Endothelial cell of umbilical vein (primary cell): ENCODE results near the gene ZNF764. TPM values are rescaled to one million over a fixed set of nuclear protein-coding genes. Genes with fewer than 3 reads are reported as not detected.

Experiments
- BruUV-seq: library from RNA; stranded (reverse); fragments of 400-500 nt; replicated peaks from 2 replicates; lab custom pipeline; 2021; lab: Mats Ljungman, UMichigan
- CTCF ChIA-PET: fragments of 300-600, 350-600 bp; sonication (Branson Sonifier 250); formaldehyde crosslinking; loops from one replicate; lab custom pipeline; 2021; ENCODE audit warnings: antibody characterized with exemption, inconsistent platforms; lab: Charles Lee
- POLR2A ChIA-PET: fragments of 300-600, 350-600 bp; sonication (Branson Sonifier 250); formaldehyde crosslinking; loops from one replicate; lab custom pipeline; 2021; ENCODE audit warnings: antibody characterized with exemption, inconsistent platforms; lab: Charles Lee
- DNase-seq: peaks from one replicate; pipeline ENCODE4 v3.0.0-alpha.2; 2011; ENCODE audit warnings: low read depth, low spot score
- FAIRE-seq: peaks from 2 replicates; lab custom pipeline; 2011; peaks lifted over from hg19 to GRCh38; lab: Jason Lieb, UNC
- H2AFZ ChIP-seq: 2 replicates; pipeline ENCODE4 v1.6.0; 2012; ENCODE audit warnings: low read depth, low read length, control low read depth, inconsistent platforms
- H3K27ac ChIP-seq: 2 replicates; pipeline ENCODE4 v1.5.1; 2011; ENCODE audit warnings: low read depth, mild to moderate bottlenecking, control low read depth, low read length, moderate library complexity; ENCODE audit not compliant: insufficient read depth
- H3K27me3 ChIP-seq, 2 experiments: 2 replicates each; pipeline versions ENCODE4 v1.6.0 to v1.6.1; 2011; ENCODE audit warnings: low read length in 2 of 2, mixed read lengths in 1 of 2; ENCODE audit not compliant: control insufficient read depth in 2 of 2, insufficient read depth in 2 of 2
- H3K36me3 ChIP-seq, 2 experiments: 2 replicates in 1 of 2; 3 replicates in 1 of 2; pipeline ENCODE4 v1.5.1; 2011; ENCODE audit warnings: low read length in 2 of 2, mild to moderate bottlenecking in 1 of 2, moderate library complexity in 1 of 2; ENCODE audit not compliant: control insufficient read depth in 2 of 2, insufficient read depth in 2 of 2; ENCODE audit errors: extremely low read depth in 1 of 2
- H3K4me1 ChIP-seq: 3 replicates; pipeline ENCODE4 v1.5.1; 2011; ENCODE audit warnings: mild to moderate bottlenecking, low read length; ENCODE audit not compliant: control insufficient read depth, insufficient read depth; ENCODE audit errors: extremely low read depth
- H3K4me2 ChIP-seq: 2 replicates; pipeline ENCODE4 v1.6.1; 2011; ENCODE audit warnings: low read length, control low read depth, mixed read lengths; ENCODE audit not compliant: insufficient read depth
- H3K4me3 ChIP-seq, 3 experiments: fragments of 200-600 bp in 1 of 3; sonication (generic), shearing (Covaris generic) in 1 of 3; replicated peaks in 1 of 3; 2 replicates each; pipeline ENCODE4 v1.5.1; 2011 to 2016; ENCODE audit warnings: control low read depth in 3 of 3, low read length in 3 of 3, mild to moderate bottlenecking in 2 of 3, inconsistent platforms in 1 of 3, low read depth in 1 of 3, moderate library complexity in 1 of 3; ENCODE audit not compliant: insufficient read depth in 1 of 3
- H3K79me2 ChIP-seq: 2 replicates; pipeline ENCODE4 v1.6.0; 2012; ENCODE audit warnings: low read length, inconsistent platforms; ENCODE audit not compliant: control insufficient read depth, insufficient read depth
- H3K9ac ChIP-seq: replicated peaks from 2 replicates; pipeline ENCODE3; 2011; ENCODE audit warnings: low read length, control low read depth; ENCODE audit not compliant: insufficient read depth; ENCODE audit errors: extremely low read depth
- H3K9me1 ChIP-seq: replicated peaks from 3 replicates; pipeline ENCODE4 v1.6.0; 2011; ENCODE audit warnings: mild to moderate bottlenecking, low read length; ENCODE audit not compliant: control insufficient read depth, insufficient read depth; ENCODE audit errors: extremely low read depth
- H3K9me3 ChIP-seq: replicated peaks from 2 replicates; pipeline ENCODE4 v1.5.1; 2012; ENCODE audit warnings: low read length, inconsistent platforms; ENCODE audit not compliant: control insufficient read depth, insufficient read depth
- H4K20me1 ChIP-seq: replicated peaks from 2 replicates; pipeline ENCODE3; 2011; ENCODE audit warnings: mild to moderate bottlenecking, low read length; ENCODE audit not compliant: control insufficient read depth, insufficient read depth; ENCODE audit errors: extremely low read depth
- EZH2 ChIP-seq: IDR thresholded peaks from 2 replicates; pipeline ENCODE4 v1.6.1; 2012; ENCODE audit warnings: borderline replicate concordance, low read depth, mild to moderate bottlenecking, moderate library complexity, low read length, inconsistent platforms; ENCODE audit not compliant: severe bottlenecking
- FOS ChIP-seq: IDR thresholded peaks from 2 replicates; pipeline ENCODE4 v1.6.1; 2011; ENCODE audit warnings: mild to moderate bottlenecking, low read length, moderate library complexity, borderline replicate concordance; ENCODE audit not compliant: insufficient read depth
- GATA2 ChIP-seq: IDR thresholded peaks from 2 replicates; pipeline ENCODE4 v1.7.0; 2011; ENCODE audit warnings: low read depth, mild to moderate bottlenecking, moderate library complexity, mixed read lengths, low read length; ENCODE audit not compliant: insufficient read length, insufficient read depth
- JUN ChIP-seq: IDR thresholded peaks from 2 replicates; pipeline ENCODE4 v1.6.1; 2011; ENCODE audit warnings: borderline replicate concordance, low read depth; ENCODE audit not compliant: insufficient read length, insufficient read depth
- MYC ChIP-seq: IDR thresholded peaks from one replicate; pipeline ENCODE4 v1.6.1; 2011; ENCODE audit warnings: mild to moderate bottlenecking, low read depth, low read length
- POLR2A ChIP-seq: IDR thresholded peaks from 2 replicates; pipeline ENCODE4 v1.6.1; 2012; ENCODE audit warnings: low read depth, mild to moderate bottlenecking, control low read depth, low read length
- POLR2AphosphoS5 ChIP-seq: IDR thresholded peaks from 2 replicates; pipeline ENCODE4 v1.6.1; 2012; ENCODE audit warnings: low read depth, mild to moderate bottlenecking, control low read depth, low read length, moderate library complexity; ENCODE audit not compliant: insufficient read depth
- dilution Hi-C: fragments of 300-500 bp; cut with MboI; formaldehyde crosslinking; loops from one replicate; pipeline ENCODE4 v1.15.0; 2019; ENCODE audit warnings: low sequenced_read_pairs; ENCODE audit not compliant: extremely low pct_ligation_motif_present
- intact Hi-C: fragments of 100-400 bp; cut with micrococcal nuclease; formaldehyde crosslinking; loops from one replicate; pipeline ENCODE4 v1.10.0; 2022
- polyA plus RNA-seq, 4 experiments: library from polyadenylated mRNA; depleted of rRNA in 3 of 4; stranded (reverse) in 3 of 4; unstranded in 1 of 4; fragments of >200 nt; gene quantifications; 2 replicates each; pipeline versions ENCODE4 v1.2.1 to v1.2.3, GENCODE V29; 2011 to 2012; ENCODE audit warnings: missing spikeins in 1 of 4
- total RNA-seq: library from RNA; stranded (reverse); gene quantifications from 2 replicates; pipeline ENCODE4 v1.2.3, GENCODE V29; 2021
- TF ChIP-seq, protein P1 (sequence below), 2 donors: IDR thresholded peaks; 1 replicate in 1 of 2; 2 replicates in 1 of 2; pipeline ENCODE4 v1.5.1; 2011; ENCODE audit warnings: low read length in 2 of 2, mild to moderate bottlenecking in 2 of 2, moderate library complexity in 2 of 2, control low read depth in 1 of 2, inconsistent platforms in 1 of 2, low read depth in 1 of 2; ENCODE audit not compliant: insufficient read depth in 1 of 2; ENCODE audit errors: extremely low read depth in 1 of 2
- TF ChIP-seq, protein P2 (sequence below): IDR thresholded peaks from 2 replicates; pipeline ENCODE4 v1.6.1; 2011; ENCODE audit not compliant: insufficient read depth, insufficient read length

ZNF764 gene
- total and polyA plus RNA-seq, 2 donors (not counting 3 experiments of a cell fraction or from before 2014, with no cell fraction given), result 5.0 to 12.1 TPM

DNA sequence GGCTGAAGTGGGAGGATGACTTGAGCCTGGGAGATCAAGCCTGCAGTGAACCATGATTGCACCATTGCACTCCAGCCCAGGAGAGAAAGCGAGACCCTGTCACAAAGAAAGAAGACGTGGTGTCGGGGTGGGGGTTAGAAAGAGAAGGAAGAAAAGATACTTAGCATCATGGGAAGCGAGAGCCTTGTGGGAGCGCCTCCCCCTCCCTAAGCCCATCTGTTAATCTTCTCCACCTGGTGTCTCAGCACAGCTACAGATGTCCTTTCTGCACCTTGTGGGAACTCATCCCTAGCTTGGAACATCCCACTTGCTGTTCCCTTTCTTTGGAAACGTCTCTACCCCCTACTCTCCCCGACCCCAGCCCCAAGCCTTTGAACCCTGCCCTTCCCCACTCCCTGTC lies 7.4 kb upstream of the ZNF764 start:
- no peak for DNase-seq
- H3K9me1 ChIP-seq, result no peaks in the 10 kb centered on the region
- no peaks in the 10 kb centered on the region for H3K9me3 ChIP-seq
- no peak overlapping the region for H3K4me2 ChIP-seq
- no peaks in the 10 kb centered on the region for H3K79me2 ChIP-seq
- H3K36me3 ChIP-seq, result no peaks in the 10 kb centered on the region
- H3K27ac ChIP-seq, result no peak overlapping the region
- no peaks in the 10 kb centered on the region for H4K20me1 ChIP-seq
- ChIA-PET POLR2A (no interaction called here), CTCF (interaction anchor here (1.3 to 2.2 kb wide), 4 partner anchors 30 to 136 kb away, joined by 3 to 7 read pairs (median 5); partner anchors contain the start of gene DCTPP1)
- intact Hi-C loops, result no loop called here
- FAIRE-seq, result no peak
- peaks cover 8% of the 10 kb centered on the region for H3K4me1 ChIP-seq
- no TSS peak for BruUV-seq
- no peak overlapping the region for H3K9ac ChIP-seq
- dilution Hi-C loops, result no loop called here
- no peak overlapping the region for H2AFZ ChIP-seq
- TF ChIP-seq FOS, result no peak
- no peak for TF ChIP-seq MYC
- TF ChIP-seq, protein P1, sequence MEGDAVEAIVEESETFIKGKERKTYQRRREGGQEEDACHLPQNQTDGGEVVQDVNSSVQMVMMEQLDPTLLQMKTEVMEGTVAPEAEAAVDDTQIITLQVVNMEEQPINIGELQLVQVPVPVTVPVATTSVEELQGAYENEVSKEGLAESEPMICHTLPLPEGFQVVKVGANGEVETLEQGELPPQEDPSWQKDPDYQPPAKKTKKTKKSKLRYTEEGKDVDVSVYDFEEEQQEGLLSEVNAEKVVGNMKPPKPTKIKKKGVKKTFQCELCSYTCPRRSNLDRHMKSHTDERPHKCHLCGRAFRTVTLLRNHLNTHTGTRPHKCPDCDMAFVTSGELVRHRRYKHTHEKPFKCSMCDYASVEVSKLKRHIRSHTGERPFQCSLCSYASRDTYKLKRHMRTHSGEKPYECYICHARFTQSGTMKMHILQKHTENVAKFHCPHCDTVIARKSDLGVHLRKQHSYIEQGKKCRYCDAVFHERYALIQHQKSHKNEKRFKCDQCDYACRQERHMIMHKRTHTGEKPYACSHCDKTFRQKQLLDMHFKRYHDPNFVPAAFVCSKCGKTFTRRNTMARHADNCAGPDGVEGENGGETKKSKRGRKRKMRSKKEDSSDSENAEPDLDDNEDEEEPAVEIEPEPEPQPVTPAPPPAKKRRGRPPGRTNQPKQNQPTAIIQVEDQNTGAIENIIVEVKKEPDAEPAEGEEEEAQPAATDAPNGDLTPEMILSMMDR (IDR thresholded peaks at IDR 0.05; ENCODE audit: extremely low read depth in 1 of 2, insufficient read depth in 1 of 2, low read depth in 1 of 2, low read length in 2 of 2), result no peak
- no peak for TF ChIP-seq POLR2AphosphoS5
- no peak for TF ChIP-seq JUN
- TF ChIP-seq POLR2A, result no peak
- TF ChIP-seq, protein P2, sequence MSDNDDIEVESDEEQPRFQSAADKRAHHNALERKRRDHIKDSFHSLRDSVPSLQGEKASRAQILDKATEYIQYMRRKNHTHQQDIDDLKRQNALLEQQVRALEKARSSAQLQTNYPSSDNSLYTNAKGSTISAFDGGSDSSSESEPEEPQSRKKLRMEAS, result no peak
- TF ChIP-seq EZH2, result no peak
- no peak for TF ChIP-seq GATA2
- no peak overlapping the region for H3K4me3 ChIP-seq
- H3K27me3 ChIP-seq, result peaks cover 0 to 4% of the 10 kb centered on the region in 2 experiments
